Lung (tissue), 12 donors: Measurements from ENCODE around the gene FOLR2. TPM values are rescaled to one million over a fixed set of nuclear protein-coding genes. Genes with fewer than 3 reads are reported as not detected.
"Not testable (repeated sequence)": the region's sequence is repeated elsewhere in the genome, so short reads cannot be mapped to it uniquely, and the experiment has no call there.

Experiments
- ATAC-seq: fragments of 200-7000 bp; cut with Tn5 transposase; one replicate; pipeline ENCODE4 v1.9.1; 2020; ENCODE audit warnings: moderate number of reproducible peaks; ENCODE audit not compliant: insufficient read depth, low FRiP score
- DNase-seq, 3 donors: peaks; one replicate each; pipeline ENCODE4 v3.0.0-alpha.2; 2013 to 2017
- H3K27ac ChIP-seq, 2 donors: one replicate each; pipeline ENCODE4 v1.5.1; 2013; ENCODE audit warnings: mild to moderate bottlenecking in 2 of 2, moderate library complexity in 2 of 2, control low read depth in 1 of 2, inconsistent platforms in 1 of 2, low read depth in 1 of 2, low read length in 1 of 2
- H3K27me3 ChIP-seq, 3 donors: one replicate each; pipeline ENCODE4 v1.5.1; 2013; ENCODE audit warnings: low read length in 2 of 3; ENCODE audit not compliant: control insufficient read depth in 3 of 3, insufficient read depth in 3 of 3
- H3K36me3 ChIP-seq, 4 donors: one replicate each; pipeline ENCODE4 v1.5.1; 2013; ENCODE audit warnings: low read length in 4 of 4, mild to moderate bottlenecking in 1 of 4, moderate library complexity in 1 of 4; ENCODE audit not compliant: control insufficient read depth in 4 of 4, insufficient read depth in 4 of 4
- H3K4me1 ChIP-seq, 5 donors: one replicate each; pipeline ENCODE4 v1.5.1; 2013; ENCODE audit warnings: low read length in 5 of 5, mild to moderate bottlenecking in 2 of 5, moderate library complexity in 1 of 5; ENCODE audit not compliant: control insufficient read depth in 5 of 5, insufficient read depth in 5 of 5
- H3K4me3 ChIP-seq: one replicate; pipeline ENCODE4 v1.5.1; 2013; ENCODE audit warnings: mild to moderate bottlenecking, control low read depth, moderate library complexity
- H3K9ac ChIP-seq, 2 donors: one replicate each; pipeline ENCODE4 v1.5.1; 2013; ENCODE audit warnings: low read length in 2 of 2, control low read depth in 1 of 2; ENCODE audit not compliant: insufficient read depth in 1 of 2
- H3K9me3 ChIP-seq, 4 donors: one replicate each; pipeline ENCODE4 v1.5.1; 2013; ENCODE audit warnings: low read length in 3 of 4, mild to moderate bottlenecking in 1 of 4, moderate library complexity in 1 of 4; ENCODE audit not compliant: control insufficient read depth in 4 of 4, insufficient read depth in 3 of 4
- CTCF ChIP-seq: IDR thresholded peaks from 2 replicates; pipeline ENCODE4 v1.5.1; 2012; ENCODE audit warnings: mild to moderate bottlenecking; ENCODE audit errors: control extremely low read depth, extremely low read depth
- WGBS, 2 donors: extraction: QIAGEN DNeasy Blood & Tissue Kit; methylation state at CpG; one replicate each; pipeline ENCODE4 v1.1.7; 2013; 5-methylcytosine and 5-hydroxymethylcytosine counted together
- polyA plus RNA-seq, 2 donors: library from polyadenylated mRNA; stranded (reverse); fragments of 200-250 nt; gene quantifications; one replicate each; pipeline ENCODE4 v1.2.1, GENCODE V29; 2013
- total RNA-seq, 2 donors: library from RNA; depleted of rRNA in 1 of 2; stranded (reverse); fragments of >200 nt in 1 of 2; gene quantifications; one replicate each; pipeline ENCODE4 v1.2.1, GENCODE V29; 2014 to 2021
- donor health status: control.
- donor health status: control.
- donor health status: Bipolar disorder and iron deficiency.
- donor health status: healthy.
- donor health status: DM: yes; HTN: yes; CAD: no.

FOLR2 gene
- total and polyA plus RNA-seq, 4 donors = 3.2 to 19.7 (median 10.2) TPM

GRCh38 chr11:72179049-72179803 lies 37.4 kb upstream of the FOLR2 start:
- Histone ChIP-seq H3K27me3 (no peaks in the 10 kb centered on the region), H3K36me3 (no peaks in the 10 kb centered on the region), H3K9ac (no peak overlapping the region), H3K4me3 (no peak overlapping the region), H3K4me1 (no peaks in the 10 kb centered on the region), H3K27ac (no peak overlapping the region), H3K9me3 (no peaks in the 10 kb centered on the region)
- WGBS, 2 donors = 65 to 91% methylated on average over 7 of the region's 7 CpGs
- no peak for TF ChIP-seq CTCF
- ATAC-seq (no peak), DNase-seq (no peak)

GRCh38 chr11:72179804-72180396 lies 36.7 kb upstream of the FOLR2 start:
- WGBS, 2 donors = 80 to 88% methylated on average over 4 of the region's 4 CpGs
- Histone ChIP-seq H3K4me1 (no peaks in the 10 kb centered on the region), H3K9ac (no peak overlapping the region), H3K9me3 (no peaks in the 10 kb centered on the region), H3K27ac (no peak overlapping the region), H3K4me3 (no peak overlapping the region), H3K36me3 (no peaks in the 10 kb centered on the region), H3K27me3 (no peaks in the 10 kb centered on the region)
- no peak for TF ChIP-seq CTCF
- DNase-seq (no peak), ATAC-seq (no peak)

- ATAC-seq = not testable (repeated sequence)
Measured at GRCh38 chr11:72180892-72181552, 35.6 kb upstream of the FOLR2 start.

DNA sequence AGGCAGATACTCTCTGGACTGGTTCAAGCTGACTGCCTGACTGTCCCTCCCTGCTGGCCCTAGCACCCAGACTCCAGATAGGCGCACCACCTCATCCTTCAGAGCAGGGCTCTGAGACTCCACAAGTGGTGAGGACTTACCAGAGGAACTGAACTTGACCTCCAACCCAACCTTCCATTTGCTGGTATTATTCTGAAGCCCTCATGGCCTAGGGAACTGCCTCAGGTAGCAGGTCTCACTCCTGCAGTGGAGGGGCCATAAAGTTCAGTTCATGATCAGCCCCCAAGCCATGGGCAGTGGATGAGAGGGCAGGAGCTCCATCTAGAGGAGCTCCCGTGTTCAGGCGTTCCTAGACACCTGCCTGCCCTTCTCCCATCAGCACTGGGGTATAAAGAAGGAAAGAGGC lies 35.0 kb upstream of the FOLR2 start:
- H3K36me3 ChIP-seq, H3K4me3 ChIP-seq, H3K4me1 ChIP-seq, ATAC-seq, H3K9me3 ChIP-seq, DNase-seq, H3K27me3 ChIP-seq, H3K27ac ChIP-seq, H3K9ac ChIP-seq: not testable (repeated sequence)
- 71% methylated on average over 3 of the region's 3 CpGs for WGBS, 2 donors

More at GRCh38 chr11:72180892-72181552, 35.6 kb upstream of the FOLR2 start:
- WGBS, 2 donors = 61 to 66% methylated on average over 7 of the region's 7 CpGs
- not testable (repeated sequence) for H3K36me3 ChIP-seq, H3K4me3 ChIP-seq, H3K27ac ChIP-seq, H3K9ac ChIP-seq, H3K27me3 ChIP-seq, DNase-seq, H3K9me3 ChIP-seq, H3K4me1 ChIP-seq
